ENCODE data around the gene UGT8. TPM values are rescaled to one million over a fixed set of nuclear protein-coding genes. Genes with fewer than 3 reads are reported as not detected.

UGT8 gene
- 0.05 TPM in 1 of 2 replicates, not detected in the other for total RNA-seq

DNA sequence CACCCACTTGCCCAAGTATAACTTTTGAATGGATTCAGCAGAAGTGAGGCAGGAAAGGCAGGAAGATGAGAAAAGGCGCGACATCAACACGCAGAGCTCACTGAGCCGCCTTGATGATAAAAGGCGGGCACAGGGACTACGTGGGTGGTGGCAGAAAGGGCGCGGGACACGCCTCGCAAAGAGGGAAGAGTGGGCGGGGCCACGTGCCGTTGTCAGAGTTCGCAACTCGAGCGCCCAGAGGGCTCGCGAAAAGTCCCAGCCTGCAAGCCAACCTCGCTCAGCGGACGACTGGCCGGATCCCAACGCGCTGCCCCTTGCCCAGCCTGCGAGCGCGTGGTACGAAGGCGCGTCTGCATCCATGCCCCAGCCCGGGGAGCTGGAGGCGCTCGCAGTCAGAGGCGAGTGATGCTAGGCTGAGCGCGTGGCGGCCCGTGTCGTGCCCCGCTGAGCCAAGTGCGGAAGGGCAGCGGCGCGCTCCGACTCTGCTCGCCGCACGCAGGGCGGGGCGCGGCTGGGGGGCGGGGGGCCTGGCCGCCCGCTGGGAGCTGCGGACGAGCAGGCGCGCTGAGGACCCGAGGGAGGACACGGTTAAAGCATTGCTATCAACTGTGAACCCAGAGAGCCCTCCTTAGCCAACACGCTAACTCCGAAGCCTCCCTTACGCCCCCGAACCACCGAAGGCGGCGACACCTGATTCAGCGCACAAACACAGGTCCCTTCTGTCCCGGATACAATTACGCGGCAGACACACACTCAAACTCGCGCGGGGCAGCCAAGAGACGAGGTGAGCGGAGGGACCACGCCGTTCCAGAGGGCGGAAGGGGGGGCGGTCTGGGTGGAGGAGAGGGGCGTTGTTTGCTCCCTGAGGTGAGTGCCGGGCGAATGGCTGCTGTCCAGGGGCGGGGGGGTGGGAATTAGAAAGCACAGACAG, at the start of gene UGT8:
UGT8 (plus strand) TSS at position 617 of the 931 bp plus-strand sequence. CDS start 24,074 bp downstream, outside the sequence.

